K562 treated with DMSO at 1 percent for 12 hours (cell line): ENCODE measurements around the gene APOB. TPM values are rescaled to one million over a fixed set of nuclear protein-coding genes. Genes with fewer than 3 reads are reported as not detected.

Source experiments
- total RNA-seq: library from RNA; unstranded; fragments of 300-600 nt; gene quantifications from 2 replicates; pipeline ENCODE4 v1.2.3, GENCODE V29; 2022; ENCODE audit not compliant: insufficient read depth

APOB gene
- total RNA-seq, result not detected in 2 replicates

DNA sequence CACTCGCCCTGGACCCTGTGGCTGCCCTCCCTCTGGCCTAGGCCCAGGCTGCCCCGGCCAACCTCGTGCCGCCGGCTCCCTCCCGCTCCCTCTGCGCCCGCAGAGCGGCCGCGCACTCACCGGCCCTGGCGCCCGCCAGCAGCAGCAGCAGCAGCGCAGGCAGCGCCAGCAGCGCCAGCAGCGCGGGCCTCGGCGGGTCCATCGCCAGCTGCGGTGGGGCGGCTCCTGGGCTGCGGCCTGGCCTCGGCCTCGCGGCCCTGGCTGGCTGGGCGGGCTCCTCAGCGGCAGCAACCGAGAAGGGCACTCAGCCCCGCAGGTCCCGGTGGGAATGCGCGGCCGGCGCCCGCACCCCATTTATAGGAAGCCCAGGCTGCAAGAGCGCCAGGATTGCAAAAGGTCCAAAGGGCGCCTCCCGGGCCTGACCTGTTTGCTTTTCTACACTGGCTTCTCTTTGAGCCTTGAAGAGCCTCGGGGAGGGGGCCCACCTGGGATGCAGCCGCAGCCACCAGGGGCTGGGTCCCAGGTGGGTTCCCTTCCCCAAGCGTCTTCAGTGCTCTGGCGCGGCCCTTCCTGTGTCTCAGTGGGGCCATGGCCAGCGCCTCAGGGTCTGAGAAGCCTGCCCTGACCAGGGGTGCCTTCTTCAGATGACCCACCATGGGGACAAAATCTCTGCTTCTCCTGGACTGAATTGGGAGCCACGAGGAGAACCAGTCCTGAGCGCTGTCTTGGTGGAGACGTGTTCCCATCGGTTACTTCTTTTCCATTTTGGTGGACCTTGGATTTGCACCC lies at the start of gene APOB:
Gene APOB, minus strand, starts transcription at position 330 of the 789 bp plus-strand sequence. Its CDS starts 128 bp downstream, at position 202.

Other genes with a start within 250 kb of the APOB start
- gene LDAH, start 221.0 kb downstream of the APOB start, total RNA-seq, result 7.8 and 22.9 TPM in 2 replicates
- 0.38 TPM in 1 of 2 replicates, not detected in the other for gene TDRD15, start 79.9 kb upstream of the APOB start, total RNA-seq